DOHH2 (cell line): Measurements from ENCODE around the gene SOCS6.

Experiments
- CTCF ChIP-seq: fragments of 200-600 bp; sonication (generic); IDR thresholded peaks from one replicate; pipeline ENCODE4 v1.5.1; 2014; ENCODE audit warnings: antibody characterized with exemption, mild to moderate bottlenecking, low read depth, low read length; ENCODE audit not compliant: poor library complexity, severe bottlenecking
- EZH2phosphoT487 ChIP-seq: fragments of 200-600 bp; sonication (generic); IDR thresholded peaks from 2 replicates; pipeline ENCODE4 v1.6.1; 2017; ENCODE audit warnings: borderline replicate concordance, mild to moderate bottlenecking, antibody characterized with exemption, low read length, moderate library complexity, mixed read lengths

- no peak for TF ChIP-seq CTCF
- TF ChIP-seq EZH2phosphoT487, result no peak
Measured at GRCh38 chr18:70338890-70339289, 50.0 kb downstream of the SOCS6 start.
